Erythroblast (primary cell): ENCODE data around the gene ANKRD28.

Experiments used
- DNase-seq, 2 experiments: peaks; one replicate each; lab custom pipeline; 2025; lab: John Stamatoyannopoulos, UW
- GATA1 ChIP-seq: IDR thresholded peaks from 2 replicates; pipeline ENCODE4 v1.6.1; 2011; ENCODE audit warnings: low read depth, mild to moderate bottlenecking, control low read depth, low read length, moderate library complexity
- POLR2A ChIP-seq: IDR thresholded peaks from 2 replicates; pipeline ENCODE4 v1.6.1; 2011; ENCODE audit warnings: mild to moderate bottlenecking, low read length

ANKRD28 gene

DNA sequence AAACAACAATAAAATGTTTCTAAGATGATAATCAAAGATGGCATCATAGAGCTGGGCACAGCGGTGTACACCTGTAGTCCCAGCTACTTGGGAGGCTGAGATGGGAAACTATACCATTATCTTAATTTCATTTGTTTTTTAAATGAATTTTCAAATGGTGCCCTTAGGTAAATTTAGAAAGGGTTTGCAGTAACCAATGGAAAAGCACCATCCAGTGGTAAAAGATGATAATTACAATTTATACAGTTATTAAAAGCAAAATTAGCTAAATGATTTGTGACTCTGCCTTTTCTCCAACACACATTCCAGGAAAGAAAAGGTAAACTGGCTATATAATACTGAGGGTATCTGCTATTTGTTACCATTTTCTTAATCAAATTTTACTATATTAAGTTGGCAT is 14.4 kb upstream of the ANKRD28 start:
- TF ChIP-seq POLR2A, result no peak
- no peak for TF ChIP-seq GATA1

DNA sequence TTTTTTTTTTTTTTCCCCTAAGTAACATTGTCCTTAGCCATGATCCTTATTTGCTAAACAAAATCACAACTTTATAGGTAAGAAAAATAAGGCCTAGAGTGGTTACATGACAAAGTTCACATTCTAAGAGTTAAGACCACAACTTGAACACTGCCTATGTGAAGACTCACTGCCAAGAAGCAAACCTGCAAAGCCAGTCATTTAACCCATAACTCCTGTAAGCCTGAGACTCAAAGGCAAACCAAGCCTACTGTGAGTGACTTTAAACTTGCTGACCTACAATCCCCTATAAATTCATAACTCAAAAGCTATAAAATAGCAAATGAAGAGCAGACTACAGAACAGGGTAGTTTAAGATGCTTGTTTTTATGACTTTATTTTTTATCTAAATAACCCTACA is 12.9 kb upstream of the ANKRD28 start:
- DNase-seq, result no peak
- TF ChIP-seq POLR2A, result no peak
- TF ChIP-seq GATA1, result no peak

More for the DNA sequence above, 14.4 kb upstream of the ANKRD28 start:
- peak; percentile 20 to 44 for DNase-seq

DNA sequence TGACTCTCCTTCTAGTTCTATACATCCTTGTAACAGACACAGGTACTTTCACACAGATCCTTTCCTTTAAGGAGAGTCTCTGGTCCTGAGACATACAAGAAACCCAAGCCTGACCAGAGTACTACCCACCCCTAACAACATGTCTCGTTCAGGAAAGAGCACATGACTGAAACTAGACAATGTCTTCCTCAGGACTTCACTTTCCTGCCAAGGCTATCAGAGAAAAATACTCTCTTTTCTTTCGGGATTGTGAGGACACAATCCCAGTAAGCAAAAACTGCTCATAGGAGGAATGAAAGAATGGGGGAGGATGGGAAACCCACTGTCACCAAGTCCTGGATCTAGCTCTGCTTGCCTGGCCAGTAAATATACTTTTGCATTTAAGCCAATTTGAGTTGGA is 11.5 kb upstream of the ANKRD28 start:
- no peak for TF ChIP-seq GATA1
- TF ChIP-seq POLR2A, result no peak
- no peak for DNase-seq

DNA sequence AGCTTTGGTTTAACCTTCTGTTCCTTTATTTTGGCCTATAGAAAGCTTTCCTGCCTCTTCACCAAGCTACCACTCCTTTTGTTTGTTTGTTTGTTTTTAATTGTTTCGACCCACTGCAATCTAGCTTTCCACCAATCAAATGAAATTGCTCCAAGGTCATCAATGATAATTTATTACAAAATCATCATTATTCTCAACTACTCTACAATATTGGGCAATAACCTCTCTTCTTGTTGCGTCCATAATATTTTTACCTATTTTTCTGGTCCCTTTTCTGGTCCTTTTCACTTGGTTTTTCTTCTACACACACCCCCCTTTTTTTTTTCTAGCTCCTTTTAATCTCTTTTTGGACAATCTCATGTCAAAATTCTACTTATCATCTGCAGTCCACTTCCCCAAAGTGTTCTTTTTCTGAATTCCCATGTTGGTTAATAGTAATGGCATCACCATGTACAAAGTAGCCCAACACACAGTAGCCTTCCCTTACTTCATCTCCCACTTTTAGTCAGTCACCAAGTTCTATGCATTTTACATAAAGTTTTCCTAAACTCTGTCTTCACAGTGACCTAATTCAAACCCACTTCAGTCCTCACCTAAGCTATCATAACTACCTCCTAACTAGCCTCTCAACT is 11.0 kb upstream of the ANKRD28 start:
- no peak for DNase-seq
- TF ChIP-seq GATA1, result no peak
- TF ChIP-seq POLR2A, result no peak

DNA sequence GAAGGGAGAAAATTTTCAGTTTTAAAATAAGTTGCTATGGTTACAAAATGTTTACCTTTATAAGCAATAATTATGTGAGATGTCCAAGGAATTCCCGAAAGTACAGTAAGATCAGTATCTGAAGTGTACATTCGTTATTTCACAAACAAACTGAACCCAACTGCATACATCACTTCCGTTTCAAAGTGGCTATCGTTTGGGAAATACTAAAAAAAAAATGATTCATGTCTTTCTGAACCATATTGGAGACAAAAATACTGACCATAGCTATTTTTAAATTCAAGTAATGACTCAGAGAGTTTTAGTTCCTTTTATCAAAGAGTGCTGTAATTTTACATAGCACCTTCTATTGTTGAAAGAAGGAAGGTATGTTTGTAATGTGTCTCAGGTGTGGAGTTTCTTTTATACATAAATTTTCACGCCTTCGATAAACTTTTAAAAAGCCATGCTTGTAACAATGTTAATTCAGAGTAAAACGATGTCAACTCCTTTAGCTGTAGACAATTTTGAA is 8.0 kb upstream of the ANKRD28 start:
- DNase-seq, result peak in 1 of 2 experiments; percentile 5
- TF ChIP-seq POLR2A (no peak), GATA1 (no peak)

DNA sequence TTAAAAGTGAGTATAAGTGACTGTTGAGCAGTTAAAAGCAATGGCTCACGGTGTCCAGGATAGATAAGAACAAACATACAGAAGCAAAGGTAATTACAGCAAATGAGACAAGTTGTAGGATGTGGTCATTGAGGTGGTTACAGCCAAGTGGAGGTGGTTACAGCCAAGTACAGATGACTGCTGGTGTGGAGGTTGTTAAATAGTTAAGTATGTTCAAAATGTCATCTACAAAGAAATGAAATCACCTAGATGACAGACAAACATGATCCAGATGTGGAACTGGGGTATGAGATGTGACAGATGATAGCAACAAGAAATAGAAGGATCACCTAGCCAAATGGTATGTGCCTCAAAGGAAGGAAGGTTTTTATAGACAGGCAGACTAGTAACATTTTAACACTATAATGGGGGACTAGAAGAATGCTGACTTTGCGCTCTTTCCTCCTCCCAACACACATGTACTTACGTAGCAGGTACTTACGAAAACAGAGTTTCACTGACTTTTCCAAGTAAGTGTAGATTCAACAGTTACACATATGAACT is 6.8 kb upstream of the ANKRD28 start:
- DNase-seq, result no peak
- no peak for TF ChIP-seq GATA1

DNA sequence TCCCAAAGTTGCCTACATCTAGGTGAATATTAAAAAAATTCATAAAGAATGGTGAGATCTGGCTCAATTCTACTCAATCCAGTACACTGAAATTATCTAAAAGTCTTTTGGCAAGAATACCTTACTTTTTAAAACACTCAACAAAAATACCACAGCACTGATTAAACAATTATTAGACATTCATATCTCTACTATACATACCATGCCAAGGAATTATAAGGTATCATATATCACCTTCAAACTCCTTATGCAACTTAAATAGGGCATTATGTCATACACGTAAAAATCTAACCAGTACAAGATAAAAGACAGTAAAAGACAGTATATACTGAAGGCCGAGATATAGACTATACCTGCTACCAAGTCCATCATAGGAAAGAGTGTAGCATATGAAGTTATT is 6.1 kb upstream of the ANKRD28 start:
- TF ChIP-seq GATA1 (no peak), POLR2A (no peak)
- no peak for DNase-seq

DNA sequence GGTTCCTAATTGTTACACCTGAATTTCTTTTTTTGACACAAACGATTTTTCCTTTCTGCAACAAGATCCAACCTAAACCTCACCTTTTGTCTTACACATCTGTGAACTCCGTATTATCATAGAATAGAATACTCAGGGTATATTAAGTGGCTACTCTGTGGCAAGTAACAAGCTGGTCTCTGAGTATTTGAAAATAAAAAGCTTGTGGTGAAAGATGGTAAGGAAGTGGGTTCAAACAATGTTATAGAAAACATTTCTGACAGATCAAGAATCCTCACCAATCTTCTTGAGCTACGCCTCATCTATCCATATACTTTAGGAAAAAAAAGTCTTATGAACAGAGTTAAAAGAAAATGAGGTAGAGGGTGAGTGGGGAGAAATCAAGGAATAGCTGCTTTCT is 3.5 kb upstream of the ANKRD28 start:
- no peak for DNase-seq
- TF ChIP-seq POLR2A (no peak), GATA1 (no peak)

DNA sequence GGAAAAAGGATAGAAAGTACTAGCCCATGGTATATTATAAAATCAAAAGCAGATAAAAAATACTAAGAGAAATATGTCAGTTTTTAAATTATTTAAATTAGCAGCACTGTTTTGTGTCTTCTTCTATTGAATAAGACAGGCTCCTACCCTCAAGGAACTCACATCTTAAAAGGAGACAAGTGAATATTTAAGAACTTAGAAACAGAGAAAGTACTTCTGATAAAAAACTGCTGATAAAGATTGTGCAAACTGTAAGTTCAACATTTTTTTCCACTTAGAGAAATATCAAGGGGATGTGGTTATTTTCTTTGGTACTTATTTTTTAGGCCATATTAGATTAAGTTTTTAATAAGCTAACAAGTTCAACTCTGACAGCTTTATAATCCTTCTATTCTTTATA is 3.0 kb upstream of the ANKRD28 start:
- DNase-seq, result peak in 1 of 2 experiments; percentile 7
- TF ChIP-seq POLR2A, result peak; percentile 14
- no peak for TF ChIP-seq GATA1

DNA sequence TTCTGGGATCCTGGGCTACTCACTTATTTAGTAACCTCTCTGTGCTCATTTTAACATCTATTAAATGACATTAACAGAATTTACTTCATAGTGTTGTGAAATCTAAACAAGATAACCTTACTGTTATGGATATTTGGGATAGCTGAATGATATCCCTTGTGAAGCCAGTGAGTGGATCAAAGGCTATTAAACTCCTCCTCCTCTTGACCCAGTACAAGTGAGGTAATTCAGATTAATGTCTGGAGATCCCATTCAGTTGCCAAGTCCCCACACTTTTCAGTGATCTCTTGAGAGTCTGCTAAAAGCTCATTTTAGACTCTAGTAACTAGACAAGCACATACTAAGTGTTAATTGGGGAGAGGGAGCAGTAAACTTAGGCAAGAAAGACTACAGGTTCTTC is 2.5 kb upstream of the ANKRD28 start:
- TF ChIP-seq POLR2A (peak; percentile 19), GATA1 (no peak)
- peak in 1 of 2 experiments; percentile 12 for DNase-seq

DNA sequence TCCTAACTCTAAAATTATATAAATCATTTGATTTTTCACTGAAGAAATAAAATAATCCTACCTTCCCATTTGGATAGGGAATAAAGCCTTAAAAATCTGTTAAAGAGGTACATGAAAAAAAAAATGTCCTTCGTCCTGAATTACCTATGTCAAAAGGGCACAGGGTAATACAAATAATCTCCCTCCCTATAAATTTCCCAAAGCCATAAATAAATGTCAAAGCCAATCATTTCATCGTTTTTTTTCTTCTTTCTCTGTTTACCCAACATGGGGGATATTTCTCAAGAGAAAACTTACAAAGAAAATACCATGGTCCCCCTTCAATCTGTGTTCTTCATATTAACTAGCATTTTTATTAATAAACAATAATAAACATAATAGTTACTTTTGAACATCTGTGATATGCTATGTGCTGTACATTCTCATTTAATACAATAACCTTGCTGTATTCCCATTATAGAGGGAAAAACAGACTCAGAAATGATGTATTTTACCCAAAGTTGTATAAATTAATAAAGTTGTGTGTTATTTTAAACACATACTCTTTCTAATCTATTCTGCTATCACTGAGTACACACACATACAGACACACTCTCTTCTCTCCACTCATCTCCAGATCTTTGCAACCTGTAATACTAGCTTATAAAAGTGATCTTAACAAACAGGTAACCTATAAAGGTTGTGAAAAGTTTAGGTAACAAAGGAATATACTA is 910 bp upstream of the ANKRD28 start:
- TF ChIP-seq POLR2A, result no peak
- no peak for TF ChIP-seq GATA1
- no peak for DNase-seq

DNA sequence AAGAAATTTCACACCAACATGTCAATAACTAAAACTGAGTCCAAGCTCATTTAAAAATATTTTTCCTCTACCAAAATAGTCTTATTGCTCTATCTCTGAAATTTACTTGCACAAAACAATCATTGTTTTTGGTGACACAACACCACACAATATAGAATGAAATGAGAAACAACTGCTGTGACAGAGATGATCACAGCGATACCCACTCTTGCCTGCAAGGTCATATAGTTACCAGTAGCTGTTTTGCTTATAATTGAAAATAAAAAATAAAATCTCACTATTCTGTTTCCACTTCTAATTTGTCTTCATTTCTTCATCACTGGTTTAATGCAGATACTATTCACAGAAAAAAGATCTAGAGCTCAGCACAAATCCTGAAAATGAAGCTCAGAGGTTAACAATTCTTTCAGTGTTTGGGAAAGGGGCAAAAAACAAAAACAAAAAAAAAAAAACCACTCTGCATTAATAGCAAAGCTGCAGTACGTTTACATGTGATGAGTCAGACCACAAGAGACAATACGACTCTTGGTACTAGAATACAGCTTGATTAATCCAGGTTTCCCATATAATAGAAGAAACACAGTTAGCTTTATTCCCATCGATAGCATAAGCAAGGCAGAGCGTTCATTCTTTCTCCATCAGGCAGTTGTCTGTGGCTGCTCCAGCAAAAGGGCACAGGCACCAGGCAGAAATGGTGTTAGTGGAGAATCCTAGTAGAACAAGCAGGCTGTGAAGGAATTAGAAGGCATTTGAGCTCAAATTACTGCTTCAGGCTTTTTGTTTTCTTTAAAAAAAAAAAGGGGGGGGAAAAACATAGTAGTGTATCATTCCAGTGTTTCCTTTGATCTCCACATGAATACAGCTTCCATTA is 773 bp downstream of the ANKRD28 start:
- no peak for TF ChIP-seq GATA1
- peak; percentile 28 to 44 for DNase-seq

DNA sequence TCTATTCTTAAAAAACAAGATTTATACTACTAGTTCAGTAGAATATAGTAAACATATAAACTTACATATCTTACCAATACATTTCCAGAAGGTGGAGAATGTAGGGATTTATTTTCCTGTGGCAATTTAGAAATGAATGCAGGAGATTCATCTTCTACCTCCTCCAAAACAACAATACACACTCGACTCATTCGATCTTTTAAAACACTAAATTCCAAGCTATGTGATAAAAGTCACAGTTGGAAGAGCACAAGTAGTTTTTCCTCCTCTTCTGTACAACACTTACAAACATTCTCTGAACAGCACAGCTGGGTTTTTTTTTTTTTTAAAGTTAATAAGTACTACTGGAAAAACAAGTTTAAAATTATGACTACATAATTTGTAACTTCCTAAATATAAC is 1.4 kb downstream of the ANKRD28 start:
- TF ChIP-seq POLR2A, result no peak
- TF ChIP-seq GATA1, result no peak
- no peak for DNase-seq

DNA sequence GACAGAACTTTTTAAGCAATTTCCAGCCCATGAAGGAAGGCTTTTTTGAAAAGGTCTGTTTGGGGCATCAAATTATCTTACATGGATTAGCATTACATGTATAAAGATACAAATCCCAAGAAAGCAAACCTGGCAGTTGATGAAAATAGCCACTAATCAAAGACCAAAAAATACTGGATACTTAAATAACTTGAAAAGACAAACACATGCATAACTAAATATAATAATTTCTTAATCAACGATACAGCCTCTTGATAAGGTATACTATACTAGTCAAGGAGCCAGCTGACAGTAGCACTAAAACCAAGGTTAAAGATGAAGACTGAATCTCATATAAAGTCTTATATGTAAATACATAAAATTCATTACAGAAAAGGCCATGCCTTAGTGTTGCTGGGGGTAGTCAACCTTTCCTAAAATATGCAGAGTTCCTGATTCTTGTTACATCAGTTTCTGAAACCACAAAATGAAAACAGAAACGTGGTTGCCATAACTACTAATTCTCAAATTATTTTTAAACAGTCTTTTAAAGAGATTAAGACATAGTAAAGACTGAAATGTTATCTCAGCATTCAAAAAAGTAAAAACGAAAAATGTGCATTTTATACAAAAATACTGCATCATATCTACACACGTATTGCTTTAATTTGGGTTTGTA is 2.0 kb downstream of the ANKRD28 start:
- TF ChIP-seq GATA1, result no peak
- TF ChIP-seq POLR2A, result peak; percentile 12
- peak; percentile 26 to 29 for DNase-seq
